ENCODE measurements around the gene MS4A15.

The MS4A15 gene

GRCh38 chr11:60781286-60781980 is 24.8 kb downstream of the MS4A15 start:
- Histone ChIP-seq H3K27ac (replicated peaks) (no peak overlapping the region), H3K4me3 (replicated peaks; ENCODE audit: insufficient read depth, low read length) (no peak overlapping the region), H3K27me3 (ENCODE audit: insufficient read depth, poor library complexity, severe bottlenecking) (peaks cover 2% of the 10 kb centered on the region)
- DNase-seq (ENCODE audit: low read depth in 1 of 2, low spot score in 1 of 2): no peak
- TF ChIP-seq, protein P1, sequence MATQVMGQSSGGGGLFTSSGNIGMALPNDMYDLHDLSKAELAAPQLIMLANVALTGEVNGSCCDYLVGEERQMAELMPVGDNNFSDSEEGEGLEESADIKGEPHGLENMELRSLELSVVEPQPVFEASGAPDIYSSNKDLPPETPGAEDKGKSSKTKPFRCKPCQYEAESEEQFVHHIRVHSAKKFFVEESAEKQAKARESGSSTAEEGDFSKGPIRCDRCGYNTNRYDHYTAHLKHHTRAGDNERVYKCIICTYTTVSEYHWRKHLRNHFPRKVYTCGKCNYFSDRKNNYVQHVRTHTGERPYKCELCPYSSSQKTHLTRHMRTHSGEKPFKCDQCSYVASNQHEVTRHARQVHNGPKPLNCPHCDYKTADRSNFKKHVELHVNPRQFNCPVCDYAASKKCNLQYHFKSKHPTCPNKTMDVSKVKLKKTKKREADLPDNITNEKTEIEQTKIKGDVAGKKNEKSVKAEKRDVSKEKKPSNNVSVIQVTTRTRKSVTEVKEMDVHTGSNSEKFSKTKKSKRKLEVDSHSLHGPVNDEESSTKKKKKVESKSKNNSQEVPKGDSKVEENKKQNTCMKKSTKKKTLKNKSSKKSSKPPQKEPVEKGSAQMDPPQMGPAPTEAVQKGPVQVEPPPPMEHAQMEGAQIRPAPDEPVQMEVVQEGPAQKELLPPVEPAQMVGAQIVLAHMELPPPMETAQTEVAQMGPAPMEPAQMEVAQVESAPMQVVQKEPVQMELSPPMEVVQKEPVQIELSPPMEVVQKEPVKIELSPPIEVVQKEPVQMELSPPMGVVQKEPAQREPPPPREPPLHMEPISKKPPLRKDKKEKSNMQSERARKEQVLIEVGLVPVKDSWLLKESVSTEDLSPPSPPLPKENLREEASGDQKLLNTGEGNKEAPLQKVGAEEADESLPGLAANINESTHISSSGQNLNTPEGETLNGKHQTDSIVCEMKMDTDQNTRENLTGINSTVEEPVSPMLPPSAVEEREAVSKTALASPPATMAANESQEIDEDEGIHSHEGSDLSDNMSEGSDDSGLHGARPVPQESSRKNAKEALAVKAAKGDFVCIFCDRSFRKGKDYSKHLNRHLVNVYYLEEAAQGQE (IDR thresholded peaks at IDR 0.05; ENCODE audit: insufficient replicate concordance, low read depth): no peak

DNA sequence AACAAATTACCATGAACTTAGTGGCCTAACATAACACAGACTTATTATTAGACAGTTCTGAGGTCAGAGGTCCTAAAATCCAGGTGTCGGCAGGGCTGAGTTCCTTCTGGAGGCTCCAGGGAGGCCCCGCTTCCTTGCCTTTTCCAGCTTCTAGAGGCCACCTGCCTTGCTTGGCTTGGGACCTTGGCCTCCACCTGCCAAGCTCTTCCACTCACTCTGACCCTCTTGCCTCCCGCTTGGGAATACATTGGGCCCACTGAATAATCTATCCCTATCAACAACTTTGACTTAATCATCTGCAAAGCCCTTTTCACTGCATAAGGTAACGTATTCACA is 25.3 kb downstream of the MS4A15 start:
- no peak for DNase-seq (ENCODE audit: low read depth in 1 of 2, low spot score in 1 of 2)
- no peak for TF ChIP-seq SPI1 (IDR thresholded peaks at IDR 0.05; ENCODE audit: borderline replicate concordance, low read depth)
- TF ChIP-seq POLR2AphosphoS5 (IDR thresholded peaks at IDR 0.05; ENCODE audit: low read depth): no peak
- TF ChIP-seq GABPA (IDR thresholded peaks at IDR 0.05; ENCODE audit: low read depth): no peak
- no peak for TF ChIP-seq CTCF (IDR thresholded peaks at IDR 0.05; ENCODE audit: insufficient read depth, low read length)
- TF ChIP-seq, protein P1 (IDR thresholded peaks at IDR 0.05; ENCODE audit: insufficient replicate concordance, low read depth): no peak
- H3K27ac ChIP-seq (replicated peaks): no peak overlapping the region
- H3K4me3 ChIP-seq (replicated peaks; ENCODE audit: insufficient read depth, low read length): no peak overlapping the region
- H3K27me3 ChIP-seq (ENCODE audit: insufficient read depth, poor library complexity, severe bottlenecking): peaks cover 1% of the 10 kb centered on the region

DNA sequence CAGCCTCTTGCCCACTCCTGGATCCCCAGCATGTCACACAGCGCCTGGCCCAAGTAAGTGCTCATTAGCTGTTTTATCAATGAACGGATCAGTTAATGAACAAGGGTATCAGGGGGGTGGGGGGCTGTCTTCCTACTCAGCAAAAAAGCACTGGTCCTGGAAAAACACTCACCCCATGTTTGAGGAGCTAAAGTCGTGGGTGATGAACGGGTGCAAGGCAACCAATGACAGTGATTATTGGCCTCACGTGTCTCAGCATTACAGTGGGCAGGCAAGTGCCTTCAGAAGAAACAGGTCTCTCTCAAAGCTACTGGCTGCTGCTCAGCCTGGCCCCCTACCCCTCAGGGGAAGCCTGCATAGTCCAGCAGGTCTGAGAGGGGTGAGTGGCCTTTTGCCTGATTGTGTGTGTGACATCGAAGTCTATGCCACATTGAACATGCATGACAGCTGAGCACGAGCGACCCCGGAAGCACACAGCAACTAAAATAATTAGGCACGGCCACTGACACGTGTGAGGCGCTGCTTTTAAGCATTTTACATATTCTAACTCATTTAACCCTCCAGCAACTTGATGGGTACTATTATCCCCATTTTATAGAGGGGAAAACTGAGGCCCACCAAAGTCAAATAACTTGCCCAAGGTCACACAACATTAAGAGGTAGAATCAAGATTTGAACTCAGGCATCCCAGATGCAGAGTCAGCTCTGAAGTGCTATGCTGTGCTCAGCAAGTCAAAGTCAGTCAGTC is 25.9 kb downstream of the MS4A15 start:
- Histone ChIP-seq H3K27ac (replicated peaks) (no peak overlapping the region), H3K4me3 (replicated peaks; ENCODE audit: insufficient read depth, low read length) (no peak overlapping the region), H3K27me3 (ENCODE audit: insufficient read depth, poor library complexity, severe bottlenecking) (no peaks in the 10 kb centered on the region)
- TF ChIP-seq CTCF (IDR thresholded peaks at IDR 0.05; ENCODE audit: insufficient read depth, low read length): no peak
- TF ChIP-seq GABPA (IDR thresholded peaks at IDR 0.05; ENCODE audit: low read depth): no peak
- no peak for TF ChIP-seq POLR2AphosphoS5 (IDR thresholded peaks at IDR 0.05; ENCODE audit: low read depth)
- TF ChIP-seq SPI1 (IDR thresholded peaks at IDR 0.05; ENCODE audit: borderline replicate concordance, low read depth): no peak
- TF ChIP-seq, protein P1 (IDR thresholded peaks at IDR 0.05; ENCODE audit: insufficient replicate concordance, low read depth): no peak
- DNase-seq (ENCODE audit: low read depth in 1 of 2, low spot score in 1 of 2): no peak
